AG20443 (cell line): Measurements from ENCODE around the gene SSTR5.
"Not testable (repeated sequence)": the region's sequence is repeated elsewhere in the genome, so short reads cannot be mapped to it uniquely, and the experiment has no call there.

ENCODE experiments used
- DNase-seq: peaks from one replicate; pipeline ENCODE4 v3.0.0; 2012; ENCODE audit warnings: low spot score, mixed read lengths

The SSTR5 gene

DNA sequence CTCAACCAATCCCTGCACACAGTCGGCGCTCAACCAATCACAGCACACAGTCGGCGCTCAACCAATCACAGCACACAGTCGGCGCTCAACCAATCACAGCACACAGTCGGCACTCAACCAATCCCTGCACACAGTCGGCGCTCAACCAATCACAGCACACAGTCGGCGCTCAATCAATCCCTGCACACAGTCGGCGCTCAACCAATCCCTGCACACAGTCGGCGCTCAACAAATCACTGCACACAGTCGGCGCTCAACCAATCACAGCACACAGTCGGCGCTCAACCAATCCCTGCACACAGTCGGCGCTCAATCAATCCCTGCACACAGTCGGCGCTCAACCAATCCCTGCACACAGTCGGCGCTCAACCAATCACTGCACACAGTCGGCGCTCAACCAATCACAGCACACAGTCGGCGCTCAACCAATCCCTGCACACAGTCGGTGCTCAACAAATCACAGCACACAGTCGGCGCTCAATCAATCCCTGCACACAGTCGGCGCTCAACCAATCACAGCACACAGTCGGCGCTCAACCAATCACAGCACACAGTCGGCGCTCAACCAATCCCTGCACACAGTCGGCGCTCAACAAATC is 20.2 kb downstream of the SSTR5 start:
- not testable (repeated sequence) for DNase-seq

DNA sequence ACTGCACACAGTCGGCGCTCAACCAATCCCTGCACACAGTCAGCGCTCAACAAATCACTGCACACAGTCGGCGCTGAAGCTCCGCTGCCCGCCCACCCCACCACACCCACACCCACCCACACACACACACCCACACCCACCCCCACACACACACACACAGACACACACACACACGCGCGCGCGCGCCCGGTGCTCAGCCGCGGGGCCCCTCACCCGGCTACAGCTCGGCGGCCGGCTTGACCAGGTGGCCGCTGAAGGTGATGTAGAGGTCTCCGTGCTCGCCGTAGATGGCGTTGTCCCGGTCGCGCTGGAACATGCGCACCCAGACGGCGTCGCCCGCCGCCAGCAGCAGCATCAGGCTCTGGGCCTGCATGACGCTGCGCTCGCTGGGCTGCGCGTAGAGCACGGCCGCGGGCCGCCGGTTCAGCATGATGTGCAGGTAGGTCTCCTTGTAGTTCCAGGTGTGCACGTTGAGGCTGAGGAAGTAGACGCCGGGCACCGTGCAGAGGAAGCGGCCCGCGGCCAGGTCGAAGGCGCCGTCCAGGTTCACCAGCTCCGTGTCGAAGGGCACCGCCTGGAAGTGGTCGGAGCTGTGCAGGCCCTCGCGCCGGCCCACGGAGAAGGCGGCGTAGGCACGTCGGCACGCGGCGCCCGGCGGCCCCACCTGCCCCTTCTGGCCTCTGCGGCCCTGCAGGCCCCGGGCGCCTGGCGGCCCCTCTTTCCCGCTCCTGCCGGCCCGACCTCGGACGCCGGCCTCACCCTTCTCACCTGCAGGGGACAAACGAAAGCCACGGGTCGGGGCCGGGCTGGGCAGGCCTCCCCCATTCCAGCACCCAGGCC is 21.0 kb downstream of the SSTR5 start:
- no peak for DNase-seq

DNA sequence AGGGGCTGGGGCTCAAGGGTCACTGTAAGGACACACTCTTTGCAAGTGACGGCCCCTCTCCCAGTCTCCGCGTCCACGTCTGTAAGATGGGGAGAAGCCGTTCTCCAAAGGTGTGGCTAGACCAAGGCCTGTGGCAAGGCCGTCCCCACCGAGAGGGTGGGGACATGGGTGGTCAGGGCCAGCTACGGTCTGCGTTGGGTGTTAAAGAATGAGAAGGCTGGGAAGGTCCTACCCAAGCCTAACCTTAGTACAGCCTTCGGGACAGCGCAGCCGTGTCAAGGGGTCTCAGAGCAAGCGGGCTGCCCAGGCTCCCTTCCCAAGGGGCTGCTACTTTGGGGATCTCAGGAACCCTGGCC is 21.6 kb downstream of the SSTR5 start:
- no peak for DNase-seq

DNA sequence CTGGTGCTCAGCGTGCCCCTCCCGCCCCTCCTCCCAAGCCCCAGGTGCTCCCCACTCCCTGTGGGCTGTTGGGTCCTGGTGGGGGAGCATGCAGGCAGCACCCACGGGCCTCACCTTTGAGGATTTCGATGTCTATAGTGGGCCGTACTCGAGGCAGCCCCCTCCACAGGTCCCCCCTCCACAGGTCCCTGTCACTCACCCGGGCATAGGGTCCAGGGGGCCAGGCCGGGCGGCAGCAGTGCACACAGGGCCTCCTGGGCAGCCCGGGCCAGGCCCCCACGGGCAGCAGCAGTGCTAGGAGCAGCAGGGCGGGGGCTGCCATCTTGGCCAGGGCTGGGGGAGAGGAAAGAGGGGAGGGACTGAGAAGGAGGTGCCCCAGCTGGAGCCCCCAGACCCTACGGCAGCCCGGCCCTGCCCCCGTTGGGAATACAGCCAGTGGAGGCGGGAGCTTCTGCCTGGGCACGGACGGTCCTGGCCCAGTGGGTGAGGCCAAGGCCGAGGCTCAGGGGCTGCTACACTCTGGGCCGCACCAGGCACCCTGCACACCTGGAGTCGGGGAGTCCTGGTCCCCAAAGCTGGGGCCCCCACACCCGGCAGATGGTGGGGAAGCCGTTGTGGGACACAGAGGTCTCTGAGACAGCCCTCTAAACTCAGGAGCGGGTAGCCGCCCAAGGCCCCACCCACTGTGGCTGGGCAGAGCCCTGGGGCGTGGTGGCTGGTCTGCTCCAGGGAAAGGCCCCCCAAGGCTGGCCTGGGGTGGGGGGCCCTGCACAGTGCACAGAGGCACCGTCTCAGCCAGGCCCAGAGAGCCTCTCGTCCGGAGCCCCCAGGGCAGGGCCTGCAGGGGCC is 22.3 kb downstream of the SSTR5 start:
- no peak for DNase-seq

DNA sequence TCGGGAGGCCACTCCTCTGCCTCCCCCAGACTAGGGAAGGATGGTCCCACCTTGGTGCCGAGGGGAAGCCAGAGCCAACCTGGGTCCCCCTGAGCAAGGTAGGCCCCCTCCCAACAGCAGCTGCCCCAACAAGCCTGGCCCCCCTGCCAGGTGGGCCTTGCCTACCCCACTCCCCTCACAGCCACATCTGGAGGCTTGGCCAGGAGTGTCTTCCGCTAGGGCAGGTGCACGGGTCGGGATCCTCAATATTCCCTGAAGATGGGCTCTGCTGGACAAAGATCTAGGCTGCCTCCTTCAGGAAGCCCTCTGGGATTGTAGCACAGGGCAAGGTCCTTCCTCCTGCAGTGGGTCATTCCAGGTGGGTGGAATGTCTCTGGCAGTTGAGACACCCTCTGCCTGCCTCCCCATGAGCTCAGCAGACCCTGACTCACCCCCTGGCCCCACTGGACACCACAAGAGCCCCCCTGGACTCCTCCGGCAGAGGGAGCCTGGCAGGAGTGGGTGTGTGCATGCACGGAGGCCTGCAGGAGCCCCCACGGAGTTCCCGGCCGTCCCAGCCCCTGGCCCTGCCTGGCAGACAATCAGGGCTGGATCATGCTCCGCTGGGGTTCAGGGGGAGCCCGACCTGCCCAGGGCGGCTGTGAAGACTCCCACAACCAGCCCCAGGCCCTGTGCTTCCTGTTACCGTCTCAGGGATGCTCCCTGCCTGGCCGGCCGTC is 23.1 kb downstream of the SSTR5 start:
- no peak for DNase-seq

DNA sequence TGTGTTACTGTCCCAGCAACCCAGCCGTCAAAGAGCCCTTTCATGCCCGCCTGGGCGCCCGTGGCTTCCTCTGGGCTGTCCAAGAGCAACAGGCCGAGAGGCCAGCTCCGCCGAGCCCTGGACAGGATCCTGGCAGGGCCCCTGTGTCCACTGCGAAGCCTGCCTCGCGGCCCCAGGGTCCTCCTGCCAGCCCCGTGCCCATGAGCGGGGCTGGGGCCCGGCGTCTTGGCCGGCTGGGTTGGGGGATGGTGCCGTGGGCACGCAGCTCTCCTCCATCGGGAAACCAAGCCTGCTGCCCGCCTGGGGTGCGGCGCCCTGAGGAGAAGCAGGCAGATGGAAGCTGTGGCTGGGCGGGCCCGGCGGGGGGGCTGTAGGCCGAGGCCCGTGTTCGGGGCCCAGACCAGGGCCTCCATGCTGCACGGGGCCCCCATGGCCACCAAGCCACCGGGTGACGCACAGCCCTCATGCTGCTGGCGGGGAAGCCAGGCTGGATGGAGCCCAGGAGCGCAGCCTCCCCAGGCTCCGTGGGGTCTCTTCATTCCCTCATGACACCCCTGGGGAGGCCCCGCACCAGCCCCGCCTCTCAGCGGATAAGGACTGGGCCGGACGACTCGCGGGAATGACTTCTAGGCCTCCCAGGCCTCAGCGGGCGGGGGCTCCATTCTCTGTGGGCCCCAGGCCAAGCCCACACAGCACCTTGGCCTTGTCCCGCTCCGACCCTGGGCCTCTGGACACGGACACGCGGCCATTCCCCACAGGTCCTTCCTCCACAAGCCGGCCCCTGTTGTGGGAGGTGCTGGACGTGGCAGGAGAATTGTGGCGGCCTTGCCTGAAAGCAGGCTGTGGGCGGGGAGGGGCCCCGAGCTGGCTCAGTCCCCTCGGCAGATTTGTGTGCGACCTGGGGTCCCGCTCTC is 23.9 kb downstream of the SSTR5 start, which contains the start of gene C1QTNF8:
Gene C1QTNF8, minus strand, starts transcription at position 76 of the 914 bp plus-strand sequence. CDS start 1,322 bp downstream, outside the sequence.
- no peak for DNase-seq

DNA sequence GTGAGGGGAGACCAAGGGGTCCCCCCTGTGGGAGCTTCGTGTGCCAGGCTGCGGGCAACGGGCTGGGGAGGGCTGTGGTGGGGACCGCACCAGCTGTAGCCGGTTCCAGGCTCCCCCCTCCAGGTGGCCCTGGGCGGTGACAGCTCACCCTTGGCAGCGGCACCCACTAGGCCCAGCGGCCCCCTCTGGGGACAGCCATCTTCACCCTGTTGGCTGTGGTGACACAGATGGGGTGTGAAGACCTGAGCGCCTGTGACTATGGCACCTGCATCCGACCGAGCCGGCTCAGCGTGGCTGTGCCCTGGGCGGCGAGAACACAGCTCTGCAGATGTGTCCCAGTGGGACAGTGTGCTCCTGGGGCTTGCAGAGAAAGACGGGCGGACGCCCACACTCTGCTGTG is 24.6 kb downstream of the SSTR5 start:
- DNase-seq: no peak

DNA sequence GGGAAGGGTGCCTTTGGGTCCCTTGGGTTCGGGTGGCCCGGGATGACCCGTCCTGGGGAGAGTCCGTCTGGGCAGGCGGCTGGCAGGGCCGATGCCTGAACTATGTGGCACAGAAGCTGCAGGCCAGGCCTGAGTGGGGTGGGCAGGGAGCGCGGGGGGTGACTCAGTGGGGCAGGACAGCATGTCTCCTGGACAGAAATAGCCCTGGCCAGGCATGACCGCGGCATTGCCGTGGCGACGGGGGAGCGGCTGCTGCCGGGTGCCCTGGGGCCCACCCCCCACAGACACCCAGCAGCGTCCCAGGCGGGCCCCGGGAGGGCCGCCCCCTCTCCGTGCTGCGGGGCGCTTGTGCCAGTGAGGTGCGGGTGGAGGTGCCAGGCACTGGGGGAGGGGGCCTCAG is 25.3 kb downstream of the SSTR5 start:
- peak; percentile 77 for DNase-seq

DNA sequence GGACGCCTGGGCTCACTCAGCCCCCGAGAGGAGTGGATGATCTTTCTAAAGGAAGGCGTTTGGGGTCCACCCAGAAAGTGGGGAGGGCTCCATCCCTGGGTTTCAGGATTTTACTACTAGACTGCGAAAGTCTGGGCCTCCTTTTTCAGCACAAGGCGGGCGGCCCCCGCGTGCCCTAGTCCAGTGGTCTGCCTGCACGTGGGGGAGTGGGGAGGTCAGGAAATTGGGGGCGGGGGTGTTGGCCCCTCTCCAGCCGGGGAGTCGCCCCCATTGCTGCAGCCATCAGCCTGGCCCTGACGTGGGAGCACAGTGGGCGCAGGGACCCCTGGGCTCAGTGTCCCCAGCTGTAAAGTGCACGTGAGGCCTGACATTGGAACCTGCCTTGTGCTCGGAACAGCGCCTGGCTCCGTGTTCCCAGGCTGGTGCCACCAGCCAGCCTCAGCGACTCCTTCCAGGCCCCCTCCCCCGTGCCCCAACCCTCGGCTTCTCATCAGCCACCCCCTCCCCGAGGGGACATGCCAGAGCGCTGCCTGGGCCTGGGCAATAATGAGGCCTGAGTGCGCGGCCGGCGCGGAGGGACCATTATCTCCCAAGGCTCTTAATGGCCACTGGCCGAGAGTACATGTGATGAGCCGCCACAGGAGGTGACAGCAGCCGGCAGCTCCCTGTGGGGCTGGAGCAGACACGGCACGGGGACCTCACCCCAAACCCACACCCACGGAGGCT is 25.9 kb downstream of the SSTR5 start:
- DNase-seq: no peak

DNA sequence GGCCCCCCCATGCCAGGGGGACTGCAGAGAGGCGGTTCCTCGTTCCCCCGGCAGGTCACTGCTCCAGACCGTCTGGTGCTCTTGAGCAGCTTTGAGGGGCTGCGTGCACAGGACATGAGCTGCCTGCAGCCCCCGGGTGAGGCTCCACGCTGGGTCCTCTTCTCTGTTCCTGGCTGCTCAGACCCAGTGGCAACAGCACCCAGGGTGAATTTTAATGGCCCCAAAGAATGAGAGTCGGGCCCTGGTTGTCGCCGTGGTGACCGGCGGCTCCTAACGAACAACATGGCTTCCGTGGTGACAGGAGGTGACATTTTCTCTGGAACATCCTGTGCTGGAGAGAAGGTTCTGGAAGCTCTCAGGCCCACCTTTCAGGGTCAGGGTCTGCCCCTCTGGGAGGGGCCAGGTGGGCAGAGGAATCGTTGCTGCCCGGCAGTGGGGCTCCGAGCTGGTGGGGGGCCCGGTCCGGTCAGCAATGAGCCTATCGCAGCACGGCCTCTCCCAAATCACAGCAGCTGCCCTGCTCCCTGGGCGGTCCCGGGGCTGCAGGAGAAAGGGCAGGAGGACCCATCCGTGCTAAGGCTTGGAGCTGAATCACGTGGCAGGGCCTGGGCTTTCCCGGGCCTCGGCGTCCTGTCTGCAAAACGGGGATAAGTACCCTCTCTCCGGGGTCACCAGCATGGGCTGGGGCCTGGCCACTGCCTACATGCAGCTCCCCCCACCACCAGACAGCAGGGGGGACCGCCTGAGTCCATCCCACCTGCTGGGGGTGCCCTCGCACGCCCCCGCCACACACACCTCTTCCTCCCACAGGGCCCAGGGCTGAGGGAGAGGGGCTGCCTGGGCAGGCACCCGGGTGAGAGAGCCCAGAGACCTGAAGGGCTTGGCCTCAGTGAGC is 26.9 kb downstream of the SSTR5 start:
- DNase-seq: no peak

DNA sequence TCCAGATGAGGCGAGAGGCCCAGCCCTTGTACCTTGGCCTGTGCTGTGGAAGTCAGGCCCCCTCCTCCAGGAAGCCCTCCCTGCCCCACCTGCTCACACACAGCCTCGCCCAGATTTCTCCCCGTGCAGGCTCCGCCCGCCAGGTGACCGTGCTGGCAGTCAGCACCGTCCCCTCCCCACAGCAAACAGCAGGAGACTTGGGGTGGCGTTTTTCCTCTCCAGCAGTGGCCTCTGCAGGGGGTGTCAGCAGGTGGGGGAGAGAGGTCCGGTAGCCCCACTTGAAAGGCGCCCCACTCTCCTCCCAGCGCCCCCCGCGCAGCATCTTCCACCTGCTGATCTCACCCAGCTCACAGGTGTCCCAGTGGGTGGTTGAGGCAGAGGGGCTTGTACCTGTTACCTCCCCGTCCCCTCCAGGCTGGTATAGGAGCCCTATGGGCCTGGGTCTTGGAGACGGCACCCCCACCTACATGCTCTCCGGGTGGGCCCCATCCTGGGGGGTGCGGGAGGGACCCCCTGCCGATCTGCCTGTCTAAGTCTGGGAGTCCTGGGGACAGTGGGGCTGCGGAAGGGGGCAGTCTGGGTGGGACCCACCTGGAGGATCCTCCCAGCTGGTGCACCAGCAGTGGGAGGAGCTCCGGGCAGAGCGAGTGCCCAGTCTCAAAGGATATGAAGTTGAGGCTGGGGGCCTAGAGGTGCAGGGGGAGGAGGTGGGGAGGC is 27.7 kb downstream of the SSTR5 start:
- DNase-seq: no peak

DNA sequence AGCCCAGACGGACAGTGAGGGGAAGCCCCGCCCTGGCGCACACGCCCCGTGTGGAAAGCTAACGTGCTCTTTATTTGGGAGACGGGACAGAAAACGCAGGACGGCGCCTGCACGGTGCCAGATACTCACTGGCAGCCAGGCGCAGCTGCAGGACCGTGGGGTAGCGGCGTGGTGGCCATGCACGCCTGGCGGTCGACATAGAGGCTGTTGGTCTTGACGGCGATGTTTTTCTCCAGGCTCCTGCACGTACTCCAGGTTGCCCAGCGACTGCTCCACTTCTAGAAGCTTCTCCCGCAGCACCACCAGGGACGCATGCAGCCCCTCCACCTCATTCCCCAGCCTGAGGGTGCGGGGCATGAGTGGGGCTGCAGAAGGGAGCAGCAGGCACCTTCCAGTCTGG is 28.6 kb downstream of the SSTR5 start:
- no peak for DNase-seq

DNA sequence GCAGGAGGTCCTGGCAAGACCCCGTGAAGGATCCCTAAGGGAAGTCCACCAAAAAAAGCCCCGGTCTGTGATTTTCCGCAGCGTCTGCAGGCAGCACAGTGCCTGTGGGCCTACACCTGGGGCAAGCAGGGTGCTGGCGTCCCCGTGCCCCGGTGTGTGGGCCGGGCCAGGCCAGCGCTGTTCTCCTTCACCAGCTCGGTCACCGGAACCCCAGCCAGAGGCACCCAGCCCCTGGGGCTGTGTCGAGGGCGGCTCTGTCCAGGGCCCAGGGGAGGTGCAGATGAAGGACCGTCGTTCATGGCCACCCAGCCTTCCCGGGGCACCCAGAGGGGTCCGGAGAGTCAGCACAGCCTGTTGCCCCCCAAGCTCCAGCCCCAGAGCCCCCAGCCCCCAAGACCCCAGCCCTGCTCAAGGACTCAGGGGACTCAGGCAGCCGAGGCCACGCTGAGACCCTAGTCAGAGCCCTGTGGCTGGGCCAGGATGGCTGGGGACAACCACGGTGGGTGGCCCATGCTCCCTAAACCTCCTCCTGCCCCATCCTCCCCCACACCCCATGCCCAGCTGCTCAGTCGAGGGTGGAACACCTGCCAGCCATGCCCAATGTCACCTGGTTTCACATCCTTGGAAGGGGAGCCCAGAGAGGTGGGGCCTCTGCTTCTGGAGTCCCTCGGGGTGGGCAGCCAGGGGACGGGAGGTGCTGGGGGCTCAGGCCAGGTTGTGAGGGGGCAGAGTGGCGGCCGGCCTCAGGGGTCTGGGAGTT is 29.2 kb downstream of the SSTR5 start:
- DNase-seq: no peak

DNA sequence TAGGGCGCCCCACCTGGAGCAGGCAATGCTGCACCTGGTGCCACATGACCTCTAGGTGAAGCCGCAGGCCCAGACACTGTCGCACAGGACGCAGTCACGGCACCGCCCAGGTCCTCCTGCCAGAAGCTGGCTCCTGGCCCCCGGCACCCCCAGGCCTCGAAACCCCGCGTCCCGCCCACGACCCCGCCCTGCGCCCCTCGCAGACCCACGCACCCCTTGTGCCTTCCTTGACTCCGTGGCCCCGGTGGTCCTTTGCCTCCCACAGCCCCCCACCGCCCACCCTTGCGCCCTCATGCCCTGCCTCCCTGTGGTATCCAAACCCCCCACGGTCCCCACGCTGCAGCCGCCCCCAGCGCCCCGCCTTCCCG is 29.8 kb downstream of the SSTR5 start:
- DNase-seq: no peak

DNA sequence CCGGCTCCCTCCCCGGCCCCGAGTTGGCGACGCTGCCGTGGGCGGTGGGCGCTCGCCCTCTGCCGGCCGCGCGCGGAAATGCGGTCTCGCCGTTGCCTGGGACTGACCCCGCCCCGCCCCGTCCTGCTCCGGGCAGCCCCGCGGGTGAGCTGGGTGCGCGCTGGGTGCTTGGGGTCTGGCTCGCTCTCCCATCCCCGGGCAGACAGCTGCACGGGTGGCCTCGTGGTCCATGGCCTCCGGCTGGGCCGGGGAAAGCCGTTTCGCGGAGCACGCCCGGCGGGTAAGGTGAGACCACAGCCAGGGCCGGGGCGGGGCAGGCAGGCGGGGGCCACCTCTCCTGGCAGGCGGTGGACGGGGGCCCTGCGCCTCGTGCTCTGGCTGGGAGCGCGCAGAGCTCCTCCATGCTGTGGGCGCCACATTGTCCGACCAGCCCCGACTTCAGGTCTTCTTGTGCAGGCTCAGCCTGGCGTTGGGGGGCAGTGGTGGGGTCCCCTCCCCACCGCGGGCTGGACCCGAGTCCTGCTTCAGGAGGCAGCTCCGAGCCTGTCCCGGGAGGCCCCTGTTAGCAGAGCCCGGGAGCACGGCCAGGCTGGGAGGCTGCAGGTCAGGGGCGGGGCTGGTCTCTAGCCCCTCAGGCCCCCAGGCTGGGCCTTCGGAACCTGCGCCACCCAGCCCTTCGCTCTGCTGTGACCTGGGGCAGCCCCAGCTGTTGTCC is 30.5 kb downstream of the SSTR5 start:
- DNase-seq: peak; percentile 92

DNA sequence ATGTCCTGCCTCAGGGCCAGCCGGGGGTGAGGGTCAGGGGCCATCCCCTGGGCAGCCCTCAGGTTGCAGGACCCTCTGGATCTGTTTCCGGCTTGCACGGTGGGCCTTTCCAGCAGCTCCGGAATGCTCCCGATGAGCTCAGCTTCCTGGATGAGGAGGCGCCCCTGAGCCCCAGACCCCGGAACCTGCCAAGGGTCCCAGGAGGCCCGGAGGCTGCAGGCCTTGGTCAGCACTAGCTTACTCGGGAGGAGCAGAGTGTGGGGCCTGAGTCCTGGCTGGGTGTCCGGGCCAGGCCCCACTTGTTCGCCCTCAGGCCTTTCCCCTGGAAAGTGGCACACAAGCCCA is 31.1 kb downstream of the SSTR5 start:
- DNase-seq: no peak

DNA sequence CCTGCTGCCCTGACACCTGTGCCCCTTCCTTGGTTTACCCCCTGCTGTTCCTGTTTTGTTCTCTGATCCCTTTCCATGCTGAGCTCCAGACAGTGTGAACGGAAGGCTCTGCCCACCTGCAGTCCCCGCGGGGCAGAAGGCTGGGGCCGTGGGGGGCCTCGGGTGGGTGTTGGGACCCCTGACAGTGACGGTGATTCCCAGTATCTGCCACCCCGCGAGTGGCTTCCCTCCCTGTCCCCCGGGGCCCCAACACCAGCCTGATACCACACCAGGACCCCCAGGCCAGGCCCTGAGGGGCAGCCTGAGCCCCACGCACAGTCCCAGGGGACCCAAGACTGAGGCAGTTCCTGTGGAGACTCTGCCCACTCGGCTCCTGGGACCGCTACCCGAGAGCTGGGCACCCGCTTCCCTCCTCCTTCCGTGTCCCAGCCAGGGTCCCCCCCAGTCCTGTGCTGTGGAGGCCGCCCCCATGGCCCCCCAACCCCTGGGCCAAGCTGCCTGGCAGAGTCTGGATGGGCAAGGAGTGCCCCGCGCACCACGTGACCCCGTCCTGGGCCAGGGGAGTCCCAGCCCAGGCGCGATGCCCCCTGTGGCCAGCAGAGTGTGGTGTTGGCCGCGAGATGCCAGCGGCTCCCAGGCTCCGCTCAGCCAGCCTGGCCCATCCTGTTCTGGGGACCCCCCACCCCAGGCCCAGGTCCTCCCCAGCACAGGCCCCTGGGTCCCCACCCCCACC is 33.5 kb downstream of the SSTR5 start:
- peak; percentile 95 for DNase-seq
